Measurements from ENCODE around the gene ZNF574. TPM values are rescaled to one million over a fixed set of nuclear protein-coding genes. Genes with fewer than 3 reads are reported as not detected.

The ZNF574 gene, protein sequence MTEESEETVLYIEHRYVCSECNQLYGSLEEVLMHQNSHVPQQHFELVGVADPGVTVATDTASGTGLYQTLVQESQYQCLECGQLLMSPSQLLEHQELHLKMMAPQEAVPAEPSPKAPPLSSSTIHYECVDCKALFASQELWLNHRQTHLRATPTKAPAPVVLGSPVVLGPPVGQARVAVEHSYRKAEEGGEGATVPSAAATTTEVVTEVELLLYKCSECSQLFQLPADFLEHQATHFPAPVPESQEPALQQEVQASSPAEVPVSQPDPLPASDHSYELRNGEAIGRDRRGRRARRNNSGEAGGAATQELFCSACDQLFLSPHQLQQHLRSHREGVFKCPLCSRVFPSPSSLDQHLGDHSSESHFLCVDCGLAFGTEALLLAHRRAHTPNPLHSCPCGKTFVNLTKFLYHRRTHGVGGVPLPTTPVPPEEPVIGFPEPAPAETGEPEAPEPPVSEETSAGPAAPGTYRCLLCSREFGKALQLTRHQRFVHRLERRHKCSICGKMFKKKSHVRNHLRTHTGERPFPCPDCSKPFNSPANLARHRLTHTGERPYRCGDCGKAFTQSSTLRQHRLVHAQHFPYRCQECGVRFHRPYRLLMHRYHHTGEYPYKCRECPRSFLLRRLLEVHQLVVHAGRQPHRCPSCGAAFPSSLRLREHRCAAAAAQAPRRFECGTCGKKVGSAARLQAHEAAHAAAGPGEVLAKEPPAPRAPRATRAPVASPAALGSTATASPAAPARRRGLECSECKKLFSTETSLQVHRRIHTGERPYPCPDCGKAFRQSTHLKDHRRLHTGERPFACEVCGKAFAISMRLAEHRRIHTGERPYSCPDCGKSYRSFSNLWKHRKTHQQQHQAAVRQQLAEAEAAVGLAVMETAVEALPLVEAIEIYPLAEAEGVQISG
- total RNA-seq (2022; extraction: Qiagen RNA extraction) = 32.0 to 38.0 TPM (median 35.5 TPM) in 5 replicates

DNA sequence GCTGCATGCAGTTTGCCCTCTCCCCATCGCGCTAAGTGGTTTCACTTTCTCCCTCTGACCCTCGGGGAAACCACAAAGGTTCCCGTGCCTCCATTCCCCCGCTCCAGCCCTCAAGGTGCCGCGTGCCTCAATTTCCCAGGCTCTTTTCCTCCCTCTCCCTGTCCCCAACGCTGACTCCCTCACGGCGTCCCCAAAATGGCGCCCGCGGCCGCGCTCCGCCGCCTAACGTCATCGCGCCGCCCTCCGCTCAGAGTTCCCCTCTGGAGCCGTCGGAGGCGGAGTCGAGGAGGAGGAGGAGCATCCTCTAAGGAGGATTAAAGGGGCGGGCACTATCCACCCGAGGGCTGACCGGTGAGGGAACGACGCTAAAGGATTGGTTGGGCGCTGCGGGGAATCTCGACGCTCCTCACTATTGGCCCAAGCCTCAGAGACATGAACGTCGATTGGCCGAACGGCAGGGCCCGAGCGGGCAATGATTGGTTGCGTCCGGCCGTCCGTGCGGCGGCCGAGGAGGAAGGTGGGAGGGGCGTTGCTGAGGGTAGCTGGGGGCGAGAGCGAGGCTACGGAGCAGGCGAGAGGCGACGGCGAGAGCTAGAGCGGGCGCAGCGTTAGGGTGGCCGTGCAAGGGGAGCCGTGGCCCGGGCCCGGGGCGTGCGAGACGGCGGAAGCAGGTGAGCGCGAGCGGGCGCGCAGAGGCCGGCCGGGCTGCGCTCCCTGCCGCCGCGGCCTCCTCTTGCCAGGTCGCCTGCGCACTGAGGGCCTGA is at the start of gene ZNF574:
Gene ZNF574, plus strand, starts transcription at position 551 of the 764 bp plus-strand sequence. CDS start 2,441 bp downstream, outside the sequence.

DNA sequence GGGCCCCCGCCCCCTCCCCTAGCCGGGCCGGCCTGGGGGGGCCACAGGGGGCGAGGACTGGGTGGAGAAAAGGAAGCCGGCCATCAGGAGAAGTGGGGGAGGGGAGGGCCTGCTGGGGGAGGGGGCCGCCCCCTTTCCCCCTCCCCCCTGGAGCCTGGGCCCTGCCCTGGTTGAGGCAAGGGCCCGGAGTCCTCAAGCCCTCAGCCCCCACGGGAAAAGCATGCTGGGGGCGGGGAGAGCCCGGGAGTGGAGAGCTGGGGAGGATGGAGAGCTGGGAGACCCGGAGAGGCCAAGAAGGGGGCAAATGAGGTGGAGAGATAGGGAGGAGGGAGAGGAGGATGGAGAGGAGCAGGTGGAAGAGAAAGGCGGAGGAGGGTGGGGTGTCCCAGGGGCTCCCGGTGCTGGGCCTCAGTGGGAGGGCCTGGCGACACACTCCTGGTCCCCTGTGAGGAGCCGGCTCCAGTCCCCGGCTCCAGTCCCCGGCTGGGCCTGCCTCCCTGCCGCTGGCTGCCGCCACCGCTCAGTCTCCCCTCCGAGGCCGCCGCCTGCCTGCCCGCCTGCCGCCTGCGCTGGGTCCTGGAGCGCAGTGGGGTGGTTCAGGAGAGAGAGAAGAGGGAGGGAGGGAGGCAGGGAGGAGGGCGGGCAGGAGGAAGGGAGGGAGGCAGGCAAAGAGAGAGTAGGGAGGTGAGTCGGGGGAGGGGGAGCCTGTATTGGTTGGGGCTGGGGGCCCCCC is 6.2 kb upstream of the ZNF574 start, which contains the start of gene GRIK5:
Gene GRIK5, minus strand, starts transcription at position 588 of the 733 bp plus-strand sequence. CDS start 4,436 bp downstream, outside the sequence.

Other genes with a start within 250 kb of the ZNF574 start
- not detected in 5 replicates for gene LYPD4, start 231.5 kb upstream of the ZNF574 start, total RNA-seq (2022; extraction: Qiagen RNA extraction)
- gene DMRTC2, start 231.1 kb upstream of the ZNF574 start, total RNA-seq (2022; extraction: Qiagen RNA extraction) = not detected in 5 replicates
- gene RPS19, start 215.9 kb upstream of the ZNF574 start, total RNA-seq (2022; extraction: Qiagen RNA extraction) = 7,675 to 10,466 TPM (median 9,473 TPM) in 5 replicates
- 0.70 to 1.2 TPM (median 0.95 TPM) in 5 replicates for gene CD79A, start 198.9 kb upstream of the ZNF574 start, total RNA-seq (2022; extraction: Qiagen RNA extraction)
- 84.5 to 116 TPM (median 100 TPM) in 5 replicates for gene ARHGEF1, start 193.0 kb upstream of the ZNF574 start, total RNA-seq (2022; extraction: Qiagen RNA extraction)
- 0.20 to 0.39 TPM (median 0.30 TPM) in 5 replicates for gene ERFL, start 147.7 kb upstream of the ZNF574 start, total RNA-seq (2022; extraction: Qiagen RNA extraction)
- 192 to 280 TPM (median 239 TPM) in 5 replicates for gene RABAC1, start 116.8 kb upstream of the ZNF574 start, total RNA-seq (2022; extraction: Qiagen RNA extraction)
- gene ATP1A3, start 81.9 kb upstream of the ZNF574 start, total RNA-seq (2022; extraction: Qiagen RNA extraction) = 4.0 to 4.6 TPM (median 4.2 TPM) in 5 replicates
- gene GRIK5, start 6.0 kb upstream of the ZNF574 start, total RNA-seq (2022; extraction: Qiagen RNA extraction) = 0.38 to 0.52 TPM (median 0.48 TPM) in 5 replicates
- gene POU2F2, start 56.3 kb downstream of the ZNF574 start, total RNA-seq (2022; extraction: Qiagen RNA extraction) = 0.33 to 0.80 TPM (median 0.70 TPM) in 5 replicates
- 59.0 to 69.4 TPM (median 63.5 TPM) in 5 replicates for gene DEDD2, start 141.5 kb downstream of the ZNF574 start, total RNA-seq (2022; extraction: Qiagen RNA extraction)
- gene ZNF526, start 144.1 kb downstream of the ZNF574 start, total RNA-seq (2022; extraction: Qiagen RNA extraction) = 18.7 to 20.1 TPM (median 20.0 TPM) in 5 replicates
- gene GSK3A, start 166.4 kb downstream of the ZNF574 start, total RNA-seq (2022; extraction: Qiagen RNA extraction) = 118 to 151 TPM (median 144 TPM) in 5 replicates
- gene ERF, start 179.0 kb downstream of the ZNF574 start, total RNA-seq (2022; extraction: Qiagen RNA extraction) = 105 to 120 TPM (median 116 TPM) in 5 replicates
- gene CIC, start 193.1 kb downstream of the ZNF574 start, total RNA-seq (2022; extraction: Qiagen RNA extraction) = 43.1 to 51.1 TPM (median 46.7 TPM) in 5 replicates
- gene PRR19, start 226.0 kb downstream of the ZNF574 start, total RNA-seq (2022; extraction: Qiagen RNA extraction) = 3.3 to 4.2 TPM (median 3.7 TPM) in 5 replicates
- gene PAFAH1B3, start 226.5 kb downstream of the ZNF574 start, total RNA-seq (2022; extraction: Qiagen RNA extraction) = 111 to 151 TPM (median 145 TPM) in 5 replicates
- gene TMEM145, start 237.1 kb downstream of the ZNF574 start, total RNA-seq (2022; extraction: Qiagen RNA extraction) = 3.2 to 4.0 TPM (median 3.9 TPM) in 5 replicates
- gene MEGF8, start 249.5 kb downstream of the ZNF574 start, total RNA-seq (2022; extraction: Qiagen RNA extraction) = 20.2 to 29.1 TPM (median 23.4 TPM) in 5 replicates

Data from A549 treated with Hydrocortisone at 1 μM for 4 hours (cell line).